ENCODE results near the gene RCL1.
A peak's percentile ranks its signal among the peaks of the same experiment; 100 is the strongest.
"Not testable (repeated sequence)": the region's sequence is repeated elsewhere in the genome, so short reads cannot be mapped to it uniquely, and the experiment has no call there.

Gene RCL1

GRCh38 chr9:4792572-4793458 lies at the start of gene RCL1:
Gene RCL1, plus strand, starts transcription at chr9:4792944. Its CDS starts 148 bp downstream, at chr9:4793092.
- peak; percentile 99 for DNase-seq

- no peak for DNase-seq
These were observed 49.4 kb upstream of the RCL1 start for GRCh38 chr9:4743131-4743875.

GRCh38 chr9:4746278-4747030 lies 46.3 kb upstream of the RCL1 start:
- no peak for DNase-seq

GRCh38 chr9:4748612-4749011 lies 44.1 kb upstream of the RCL1 start:
- no peak for DNase-seq

- no peak for DNase-seq
These were observed 42.6 kb upstream of the RCL1 start for GRCh38 chr9:4750023-4750673.

- DNase-seq: not testable (repeated sequence)
These were observed 38.2 kb upstream of the RCL1 start for GRCh38 chr9:4754530-4754929.

GRCh38 chr9:4755026-4755609 lies 37.6 kb upstream of the RCL1 start:
- no peak for DNase-seq

- DNase-seq: no peak
These were observed 36.3 kb upstream of the RCL1 start for GRCh38 chr9:4756420-4756819.

GRCh38 chr9:4760122-4760521 lies 32.6 kb upstream of the RCL1 start:
- DNase-seq: no peak

- DNase-seq: peak; percentile 92
These were observed 30.4 kb upstream of the RCL1 start for GRCh38 chr9:4762108-4762885.

- DNase-seq: no peak
These were observed 29.7 kb upstream of the RCL1 start for GRCh38 chr9:4762886-4763541.

GRCh38 chr9:4764033-4764432 lies 28.7 kb upstream of the RCL1 start:
- DNase-seq: no peak

GRCh38 chr9:4768681-4769080 lies 24.1 kb upstream of the RCL1 start:
- DNase-seq: no peak

GRCh38 chr9:4769321-4770080 lies 23.2 kb upstream of the RCL1 start:
- no peak for DNase-seq

- no peak for DNase-seq
These were observed 21.0 kb upstream of the RCL1 start for GRCh38 chr9:4771788-4772187.

GRCh38 chr9:4774209-4774608 lies 18.5 kb upstream of the RCL1 start:
- DNase-seq: no peak

GRCh38 chr9:4774958-4775357 lies 17.8 kb upstream of the RCL1 start:
- not testable (repeated sequence) for DNase-seq

- DNase-seq: no peak
These were observed 12.1 kb upstream of the RCL1 start for GRCh38 chr9:4780651-4781050.

GRCh38 chr9:4781408-4781807 lies 11.3 kb upstream of the RCL1 start:
- DNase-seq: no peak

- not testable (repeated sequence) for DNase-seq
These were observed 9.6 kb upstream of the RCL1 start for GRCh38 chr9:4783191-4783590.
